PC-9 (cell line): ENCODE measurements around the gene MFSD11.

Experiments used
- CTCF ChIP-seq: fragments of 200-600 bp; sonication (generic); conservative IDR thresholded peaks from 2 replicates; pipeline ENCODE4 v1.6.1; 2017; ENCODE audit warnings: mixed run types, antibody characterized with exemption, mild to moderate bottlenecking, moderate library complexity
- EZH2 ChIP-seq: fragments of 200-600 bp; sonication (generic); IDR thresholded peaks from 2 replicates; pipeline ENCODE4 v1.8.0; 2017; ENCODE audit warnings: antibody characterized with exemption, low read depth

- TF ChIP-seq CTCF (no peak), EZH2 (no peak)
Measured at GRCh38 chr17:76820039-76820438, 82.1 kb downstream of the MFSD11 start.
